Activated naive CD4-positive, alpha-beta T cell treated with anti-CD3 and anti-CD28 coated beads, Interleukin-2, amount 10 ng/mL, durations not matched to agents 7 days and 5 days (primary cell): ENCODE data around the gene ZFP90.

ENCODE experiments used
- CTCF ChIA-PET: fragments of 350-600 bp; sonication (Branson Sonifier 250); formaldehyde crosslinking; loops from one replicate; lab custom pipeline; 2021; ENCODE audit warnings: antibody characterized with exemption; lab: Charles Lee
- DNase-seq: peaks from one replicate; pipeline ENCODE4 v3.0.0-alpha.2; 2020
- H3K27ac Mint-ChIP-seq: one replicate; pipeline ENCODE4 v1.8.0; 2021; ENCODE audit warnings: mild to moderate bottlenecking, moderate library complexity, mixed read lengths
- H3K27me3 Mint-ChIP-seq: one replicate; pipeline ENCODE4 v1.8.0; 2021; ENCODE audit warnings: mild to moderate bottlenecking, mixed read lengths
- H3K36me3 Mint-ChIP-seq: one replicate; pipeline ENCODE4 v1.8.0; 2021; ENCODE audit warnings: mixed read lengths
- H3K4me1 Mint-ChIP-seq: one replicate; pipeline ENCODE4 v1.8.0; 2021; ENCODE audit warnings: mixed read lengths
- H3K4me3 Mint-ChIP-seq: one replicate; pipeline ENCODE4 v1.8.0; 2021; ENCODE audit warnings: mild to moderate bottlenecking, moderate library complexity, mixed read lengths
- H3K9me3 Mint-ChIP-seq: one replicate; pipeline ENCODE4 v1.8.0; 2021; ENCODE audit warnings: mixed read lengths

ZFP90 gene

DNA sequence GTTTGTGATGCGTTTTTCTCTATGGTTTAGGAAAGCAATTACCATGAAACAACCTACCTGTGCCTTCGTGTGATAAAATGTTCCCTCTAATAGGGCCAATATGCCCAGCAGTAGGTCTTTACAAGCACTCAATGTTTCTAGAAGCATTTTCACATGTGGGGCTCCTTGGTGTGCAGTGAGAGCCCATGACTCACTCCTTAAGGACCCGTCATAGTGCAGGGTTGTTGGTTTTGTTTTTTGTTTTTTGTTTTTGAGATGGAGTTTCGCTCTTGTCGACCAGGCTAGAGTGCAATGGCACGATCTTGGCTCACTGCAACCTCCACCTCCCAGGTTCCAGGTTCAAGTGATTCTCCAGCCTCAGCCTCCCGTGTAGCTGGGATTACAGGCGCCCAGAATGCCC, 31.1 kb upstream of the ZFP90 start:
- peaks cover 64% of the 10 kb centered on the region for H3K27me3 Mint-ChIP-seq
- no peak overlapping the region for H3K27ac Mint-ChIP-seq
- peaks cover 6% of the 10 kb centered on the region for H3K4me1 Mint-ChIP-seq
- no peaks in the 10 kb centered on the region for H3K36me3 Mint-ChIP-seq
- H3K9me3 Mint-ChIP-seq, result no peaks in the 10 kb centered on the region
- DNase-seq, result no peak
- no peak overlapping the region for H3K4me3 Mint-ChIP-seq
- CTCF ChIA-PET, result interaction anchor here (0.8 to 1.2 kb wide), 4 partner anchors 10 to 246 kb away, joined by 3 to 7 read pairs (median 4); no protein-coding TSS in a partner anchor

DNA sequence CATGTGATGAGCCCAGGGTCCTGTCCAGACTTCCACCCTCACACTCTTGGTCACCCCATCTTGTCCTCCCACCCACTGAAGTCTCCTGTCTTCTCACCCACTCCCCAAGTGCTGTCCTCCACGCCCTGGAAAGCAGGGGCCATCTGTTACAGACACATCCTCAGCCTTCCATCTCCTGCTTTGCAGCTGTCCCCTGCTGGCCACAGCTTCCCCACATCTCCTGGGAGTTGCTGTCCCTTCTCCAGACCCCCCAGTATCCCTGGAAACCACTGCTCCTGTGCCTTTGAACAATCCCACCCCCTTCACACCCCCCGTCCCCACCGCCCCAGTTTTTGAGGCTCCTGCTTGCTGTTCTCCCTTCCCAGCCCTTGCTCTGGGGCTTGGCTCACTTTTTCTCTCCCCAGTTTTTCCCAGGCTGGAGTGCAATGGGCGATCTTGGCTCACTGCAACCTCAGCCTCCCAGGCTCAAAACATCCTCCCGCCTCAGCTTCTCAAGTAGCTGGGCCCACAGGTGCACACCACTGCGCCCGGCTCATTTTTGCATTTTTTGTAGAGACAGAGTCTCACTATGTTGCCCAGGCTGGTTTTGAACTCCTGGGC, 30.4 kb upstream of the ZFP90 start:
- CTCF ChIA-PET, result interaction anchor here (0.7 to 3.7 kb wide), 5 partner anchors 10 to 140 kb away, joined by 3 to 32 read pairs (median 15); no protein-coding TSS in a partner anchor
- peaks cover 6% of the 10 kb centered on the region for H3K4me1 Mint-ChIP-seq

DNA sequence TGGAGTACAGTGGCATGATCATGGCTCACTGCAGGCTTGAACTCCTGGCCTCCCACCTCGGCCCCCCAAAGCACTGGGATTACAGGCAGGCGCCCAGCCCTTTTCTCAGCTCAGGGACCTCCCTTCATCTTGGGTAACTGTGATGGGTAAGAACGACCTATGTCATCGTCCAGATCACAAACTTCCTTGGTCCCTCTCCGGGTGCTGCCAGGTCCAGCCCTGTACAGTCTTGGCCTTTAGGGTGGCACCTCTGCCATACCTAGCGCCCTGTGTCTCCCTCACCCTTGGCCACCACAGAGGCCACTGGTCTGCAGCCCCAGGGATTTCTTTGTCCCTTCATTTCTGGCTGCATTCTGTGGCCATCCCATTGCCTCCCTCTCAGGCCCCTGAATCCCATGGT, 29.7 kb upstream of the ZFP90 start:
- H3K4me1 Mint-ChIP-seq, result peaks cover 6% of the 10 kb centered on the region
- H3K9me3 Mint-ChIP-seq, result no peaks in the 10 kb centered on the region
- no peak for DNase-seq
- CTCF ChIA-PET, result interaction anchor here (0.9 to 3.7 kb wide), 12 partner anchors 12 to 141 kb away, joined by 3 to 48 read pairs (median 6); no protein-coding TSS in a partner anchor
- H3K27me3 Mint-ChIP-seq, result peaks cover 56% of the 10 kb centered on the region
- no peaks in the 10 kb centered on the region for H3K36me3 Mint-ChIP-seq
- no peak overlapping the region for H3K4me3 Mint-ChIP-seq
- no peak overlapping the region for H3K27ac Mint-ChIP-seq

More for the DNA sequence above, 30.4 kb upstream of the ZFP90 start:
- DNase-seq, result no peak
- Mint-ChIP-seq H3K4me3 (no peak overlapping the region), H3K27ac (no peak overlapping the region), H3K9me3 (no peaks in the 10 kb centered on the region), H3K36me3 (no peaks in the 10 kb centered on the region), H3K27me3 (peaks cover 57% of the 10 kb centered on the region)

DNA sequence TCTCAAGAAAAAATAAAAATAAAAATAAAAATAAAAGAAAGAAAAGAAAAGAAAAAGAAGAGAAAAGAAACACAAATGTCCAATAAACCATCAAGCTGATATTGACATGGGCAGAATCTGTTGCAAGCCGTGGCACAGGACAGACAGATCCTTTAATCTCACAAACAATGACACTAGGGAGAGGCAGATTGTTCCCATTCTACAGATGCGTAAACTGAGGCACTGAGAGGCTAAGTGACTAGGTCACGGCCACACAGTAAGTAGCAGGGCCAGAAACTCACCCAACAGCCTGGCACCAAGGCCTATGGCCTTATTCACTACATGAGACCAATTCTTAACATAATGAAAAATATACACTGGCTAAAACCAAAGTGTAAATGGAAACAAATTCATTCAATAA, 28.3 kb upstream of the ZFP90 start:
- H3K4me1 Mint-ChIP-seq, result peaks cover 6% of the 10 kb centered on the region
- no peak for DNase-seq
- no peaks in the 10 kb centered on the region for H3K36me3 Mint-ChIP-seq
- peaks cover 48% of the 10 kb centered on the region for H3K27me3 Mint-ChIP-seq
- no peak overlapping the region for H3K4me3 Mint-ChIP-seq
- CTCF ChIA-PET, result interaction anchor here (0.7 to 3.7 kb wide), 20 partner anchors 10 to 248 kb away, joined by 3 to 48 read pairs (median 4); no protein-coding TSS in a partner anchor
- no peak overlapping the region for H3K27ac Mint-ChIP-seq
- no peaks in the 10 kb centered on the region for H3K9me3 Mint-ChIP-seq

DNA sequence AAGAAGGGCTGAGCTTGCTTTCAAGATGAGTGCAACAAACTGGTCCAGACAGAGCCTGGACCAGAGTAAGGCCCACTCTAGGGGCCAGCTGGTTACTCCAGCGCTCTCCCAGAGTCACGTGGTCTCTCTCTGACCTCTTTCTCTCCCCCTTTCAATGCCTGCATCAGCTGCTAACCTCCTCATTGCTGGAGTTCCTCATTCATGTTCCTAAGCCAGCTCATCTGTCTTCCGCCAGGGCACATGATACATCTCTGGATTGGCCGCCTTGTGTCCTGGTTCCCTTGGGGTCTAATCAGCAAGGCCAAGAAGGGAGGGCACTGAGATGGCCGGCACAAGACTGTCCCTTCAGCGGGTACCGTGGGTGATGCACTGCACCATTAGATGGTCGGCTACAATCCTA, 26.9 kb upstream of the ZFP90 start:
- no peaks in the 10 kb centered on the region for H3K9me3 Mint-ChIP-seq
- peaks cover 6% of the 10 kb centered on the region for H3K4me1 Mint-ChIP-seq
- CTCF ChIA-PET, result interaction anchor here (0.5 to 3.7 kb wide), 9 partner anchors 9 to 250 kb away, joined by 3 to 48 read pairs (median 4); no protein-coding TSS in a partner anchor
- no peaks in the 10 kb centered on the region for H3K36me3 Mint-ChIP-seq
- H3K4me3 Mint-ChIP-seq, result no peak overlapping the region
- no peak for DNase-seq
- no peak overlapping the region for H3K27ac Mint-ChIP-seq
- peaks cover 40% of the 10 kb centered on the region for H3K27me3 Mint-ChIP-seq

DNA sequence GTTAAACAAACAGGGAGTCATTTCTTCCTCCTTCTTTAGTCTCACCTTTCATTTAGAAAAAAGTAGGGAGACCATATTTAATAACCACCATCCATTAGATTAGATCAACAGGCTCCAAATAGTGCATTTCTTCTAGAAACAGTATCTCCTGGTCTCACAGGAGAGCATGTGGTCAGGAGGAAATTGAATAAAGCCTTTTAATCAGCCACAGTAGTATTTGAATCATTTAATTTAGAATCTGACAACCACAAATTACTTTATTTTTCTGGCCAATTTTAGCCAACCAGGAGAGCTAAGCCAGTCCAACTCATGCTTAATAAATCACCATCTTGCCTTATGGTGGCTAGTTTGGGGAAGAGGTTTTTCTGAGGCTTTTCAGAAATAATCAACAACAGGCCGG, 26.3 kb upstream of the ZFP90 start:
- no peaks in the 10 kb centered on the region for H3K36me3 Mint-ChIP-seq
- peaks cover 40% of the 10 kb centered on the region for H3K27me3 Mint-ChIP-seq
- CTCF ChIA-PET, result interaction anchor here (1.3 to 3.5 kb wide), 4 partner anchors 15 to 251 kb away, joined by 4 to 48 read pairs (median 6); no protein-coding TSS in a partner anchor
- peaks cover 6% of the 10 kb centered on the region for H3K4me1 Mint-ChIP-seq
- H3K4me3 Mint-ChIP-seq, result no peak overlapping the region
- no peak for DNase-seq
- no peak overlapping the region for H3K27ac Mint-ChIP-seq
- H3K9me3 Mint-ChIP-seq, result no peaks in the 10 kb centered on the region

DNA sequence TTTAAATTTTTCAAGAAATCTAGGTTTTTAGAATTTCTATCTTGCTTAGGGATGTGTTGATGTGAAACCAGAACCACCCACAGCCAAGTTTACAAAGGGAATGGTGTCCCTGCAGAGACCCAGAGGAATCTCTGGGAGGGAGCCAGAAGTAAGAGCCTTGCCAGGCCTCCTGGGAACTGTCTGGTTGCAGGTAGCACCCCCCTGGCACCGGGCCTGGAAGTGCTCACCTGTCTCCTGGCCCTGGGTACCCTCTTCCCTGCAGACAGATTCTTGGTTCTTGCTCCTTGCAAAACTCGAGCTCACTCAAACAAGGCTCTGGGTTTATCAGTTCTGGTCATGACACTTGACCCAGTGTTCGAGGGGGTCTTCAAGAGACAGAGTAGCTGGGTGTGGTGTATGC, 24.6 kb upstream of the ZFP90 start:
- Mint-ChIP-seq H3K4me3 (no peak overlapping the region), H3K36me3 (no peaks in the 10 kb centered on the region), H3K27ac (no peak overlapping the region), H3K9me3 (no peaks in the 10 kb centered on the region), H3K27me3 (peaks cover 34% of the 10 kb centered on the region), H3K4me1 (peaks cover 6% of the 10 kb centered on the region)
- DNase-seq, result no peak
- CTCF ChIA-PET, result interaction anchor here (0.7 to 1.3 kb wide), 2 partner anchors 118 to 421 kb away, joined by 3 to 4 read pairs; no protein-coding TSS in a partner anchor

DNA sequence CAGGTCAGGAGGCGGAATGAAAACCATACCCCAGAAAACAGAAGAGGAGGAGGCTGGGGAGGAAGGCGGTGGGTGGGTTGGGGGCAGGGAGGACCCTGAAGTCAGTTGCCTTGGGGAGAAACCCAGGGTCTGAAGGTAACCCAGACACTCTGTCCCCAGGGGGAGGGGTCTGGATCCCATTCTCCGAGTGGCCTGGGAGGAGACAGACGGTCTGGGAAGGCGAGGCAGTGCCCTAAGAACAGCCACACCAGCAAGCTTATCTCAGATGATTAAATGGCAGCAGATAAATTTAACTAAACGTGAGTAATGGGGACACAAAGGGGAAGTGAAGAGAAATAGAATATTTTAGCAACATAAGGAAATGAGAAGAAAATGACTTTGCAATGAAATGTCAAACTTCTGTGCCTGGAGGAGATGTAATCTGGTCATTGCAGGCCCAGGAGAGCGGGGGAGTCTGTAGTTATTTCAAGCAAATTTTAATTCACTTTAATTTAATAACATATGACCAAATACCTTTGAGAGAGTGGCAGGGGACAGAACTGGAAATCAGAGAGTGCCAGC, 21.4 kb upstream of the ZFP90 start:
- Mint-ChIP-seq H3K36me3 (no peaks in the 10 kb centered on the region), H3K9me3 (no peaks in the 10 kb centered on the region), H3K27ac (no peak overlapping the region), H3K4me3 (no peak overlapping the region), H3K27me3 (peaks cover 34% of the 10 kb centered on the region), H3K4me1 (peaks cover 8% of the 10 kb centered on the region)
- CTCF ChIA-PET, result interaction anchor here (1.4 to 1.6 kb wide), 2 partner anchors 48 to 153 kb away, joined by 3 to 4 read pairs; no protein-coding TSS in a partner anchor
- DNase-seq, result no peak

DNA sequence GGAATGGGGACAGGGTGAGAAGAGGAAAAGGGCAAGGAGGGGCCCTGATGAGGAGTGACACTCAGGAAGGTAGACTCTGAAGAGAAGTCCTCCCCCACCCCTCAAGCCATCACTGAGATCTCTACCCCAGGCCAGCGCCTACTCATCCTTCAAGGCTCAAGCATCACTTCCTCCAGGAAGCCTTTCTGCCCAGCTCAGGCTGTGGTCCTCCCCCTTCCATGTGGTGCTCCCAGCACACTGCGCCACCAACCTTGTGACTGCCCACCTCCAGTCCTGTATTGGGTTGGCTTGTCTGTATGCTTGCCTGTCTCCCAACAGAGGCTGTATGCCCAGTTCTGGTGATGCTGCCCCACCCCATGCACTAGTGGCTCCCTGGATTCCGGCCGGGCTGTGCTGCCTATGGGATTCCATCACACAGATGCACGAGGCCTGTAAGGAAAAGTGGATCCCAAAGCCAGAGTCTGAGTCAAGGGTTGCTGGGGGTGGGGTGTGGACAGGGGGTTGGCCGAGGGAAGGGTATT, 19.8 kb upstream of the ZFP90 start:
- Mint-ChIP-seq H3K9me3 (no peaks in the 10 kb centered on the region), H3K4me3 (no peak overlapping the region), H3K4me1 (peaks cover 8% of the 10 kb centered on the region), H3K27ac (no peak overlapping the region), H3K27me3 (peaks cover 42% of the 10 kb centered on the region), H3K36me3 (no peaks in the 10 kb centered on the region)
- CTCF ChIA-PET, result interaction anchor here (1.0 to 3.1 kb wide), 6 partner anchors 9 to 123 kb away, joined by 3 to 30 read pairs (median 4); no protein-coding TSS in a partner anchor
- no peak for DNase-seq

DNA sequence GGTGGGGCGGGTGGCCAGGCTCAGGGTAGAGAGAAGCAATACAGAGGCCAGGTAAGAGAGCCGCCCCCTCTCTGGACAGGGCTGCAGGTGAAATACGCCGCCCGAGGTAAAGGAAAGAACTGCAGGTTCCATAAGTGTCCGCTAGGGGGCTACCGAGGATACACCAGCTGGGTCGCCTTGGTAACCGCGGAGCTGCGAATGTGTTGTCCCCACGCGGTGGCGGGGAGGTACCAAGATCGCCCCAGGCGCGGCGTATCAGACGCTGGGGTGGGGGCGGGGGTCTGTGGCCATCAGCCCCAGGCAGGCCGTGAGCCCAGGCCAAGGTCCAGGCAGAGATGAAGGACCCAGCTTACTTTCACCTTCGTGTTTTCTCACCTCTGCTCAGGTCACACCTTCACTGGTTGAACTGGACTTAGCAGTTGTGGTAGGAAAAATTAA, 18.4 kb upstream of the ZFP90 start:
- CTCF ChIA-PET, result interaction anchor here (0.5 to 3.1 kb wide), 45 partner anchors 9 to 643 kb away, joined by 3 to 30 read pairs (median 3); no protein-coding TSS in a partner anchor
- peaks cover 42% of the 10 kb centered on the region for H3K27me3 Mint-ChIP-seq
- peaks cover 8% of the 10 kb centered on the region for H3K4me1 Mint-ChIP-seq
- H3K36me3 Mint-ChIP-seq, result no peaks in the 10 kb centered on the region
- peak; percentile 93 for DNase-seq
- no peak overlapping the region for H3K27ac Mint-ChIP-seq
- peak overlapping the region; percentile 23 for H3K4me3 Mint-ChIP-seq
- no peaks in the 10 kb centered on the region for H3K9me3 Mint-ChIP-seq

DNA sequence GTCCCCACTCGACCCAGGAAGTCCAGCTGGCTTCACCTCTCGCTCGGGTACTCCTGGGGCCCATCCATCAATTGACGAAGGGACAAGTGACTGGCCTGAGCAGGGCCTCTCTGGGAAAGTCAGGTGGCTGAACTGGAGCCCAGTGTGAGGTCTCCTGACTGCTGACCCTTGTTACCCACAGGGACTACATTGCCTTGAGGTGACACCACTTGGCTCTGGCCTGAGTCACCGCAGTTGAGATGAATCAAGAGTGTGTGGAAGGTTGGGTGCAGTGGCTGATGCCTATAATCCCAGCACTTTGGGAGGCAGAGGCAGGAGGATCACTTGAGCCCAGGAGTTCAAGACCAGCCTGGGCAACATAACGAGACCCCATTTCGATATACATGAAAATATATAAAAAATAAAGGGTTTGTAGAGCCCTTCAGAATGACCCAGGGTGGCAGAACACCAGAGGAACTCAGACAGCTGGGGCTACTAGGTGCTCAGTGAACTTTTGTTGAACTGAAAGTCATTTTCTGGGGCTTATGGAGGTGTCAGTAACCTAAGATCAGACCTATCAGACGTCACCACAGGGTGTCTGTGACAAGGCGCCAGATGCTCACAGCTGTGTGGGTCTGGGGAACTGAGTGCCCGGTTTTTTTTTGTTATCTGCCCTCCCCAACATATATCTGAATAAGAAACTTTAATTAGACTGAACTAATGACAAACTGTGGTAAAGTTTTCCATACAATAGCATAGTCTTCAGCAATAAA, 14.8 kb upstream of the ZFP90 start:
- Mint-ChIP-seq H3K27ac (no peak overlapping the region), H3K27me3 (peaks cover 31% of the 10 kb centered on the region), H3K4me1 (peaks cover 16% of the 10 kb centered on the region), H3K9me3 (peaks cover 3% of the 10 kb centered on the region), H3K36me3 (no peaks in the 10 kb centered on the region), H3K4me3 (no peak overlapping the region)
- CTCF ChIA-PET, result no interaction called here
- no peak for DNase-seq

DNA sequence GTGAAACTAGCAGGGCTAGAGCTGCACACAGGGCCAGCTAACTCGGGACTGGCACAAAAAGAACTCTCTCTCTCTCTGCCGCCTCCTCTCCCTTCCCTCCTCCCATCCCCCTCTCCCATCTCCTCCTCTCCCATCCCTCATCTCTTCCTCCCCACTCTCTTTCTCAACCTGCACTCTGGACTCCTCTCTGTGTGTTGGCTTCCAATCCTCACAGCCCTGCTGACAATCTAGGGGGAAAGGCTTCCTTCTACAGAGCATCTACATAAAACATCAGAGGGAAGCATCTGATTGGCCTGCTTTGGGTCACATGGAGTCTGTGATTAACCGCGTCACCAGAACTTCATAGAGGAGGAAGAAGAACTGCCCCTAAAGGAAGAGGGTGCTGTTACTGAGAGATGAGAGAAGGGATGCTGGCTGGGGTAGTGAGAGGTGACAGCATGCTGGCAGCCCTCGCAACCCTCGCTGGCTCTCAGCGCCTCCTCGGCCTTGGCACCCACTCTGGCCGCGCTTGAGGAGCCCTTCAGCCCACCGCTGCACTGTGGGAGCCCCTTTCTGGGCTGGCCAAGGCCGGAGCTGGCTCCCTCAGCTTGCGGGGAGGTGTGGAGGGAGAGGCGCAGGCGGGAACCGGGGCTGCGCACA, 12.8 kb upstream of the ZFP90 start:
- no peak for DNase-seq
- H3K4me1 Mint-ChIP-seq, result peaks cover 27% of the 10 kb centered on the region
- no peak overlapping the region for H3K27ac Mint-ChIP-seq
- H3K27me3 Mint-ChIP-seq, result peaks cover 25% of the 10 kb centered on the region
- no peak overlapping the region for H3K4me3 Mint-ChIP-seq
- CTCF ChIA-PET, result interaction anchor here (3.4 to 4.2 kb wide), 2 partner anchors 274 to 598 kb away, joined by 16 to 30 read pairs; no protein-coding TSS in a partner anchor
- no peaks in the 10 kb centered on the region for H3K36me3 Mint-ChIP-seq
- peaks cover 3% of the 10 kb centered on the region for H3K9me3 Mint-ChIP-seq

DNA sequence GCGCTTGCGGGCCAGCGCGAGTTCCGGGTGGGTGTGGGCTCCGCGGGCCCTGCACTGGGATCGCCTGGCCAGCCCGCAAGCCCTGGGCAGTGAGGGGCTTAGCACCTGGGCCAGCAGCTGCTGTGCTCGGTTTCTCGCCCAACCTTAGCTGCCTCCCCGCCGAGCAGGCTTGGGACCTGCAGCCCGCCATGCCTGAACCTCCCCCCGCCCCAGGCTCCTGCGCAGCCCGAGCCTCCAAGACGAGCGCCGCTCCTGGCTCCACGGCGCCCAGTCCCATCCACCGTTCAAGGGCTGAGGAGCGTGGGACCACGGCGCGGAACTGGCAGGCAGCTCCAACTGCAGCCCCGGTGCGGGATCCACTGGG, 12.3 kb upstream of the ZFP90 start:
- CTCF ChIA-PET, result interaction anchor here (1.2 to 4.2 kb wide), 5 partner anchors 13 to 597 kb away, joined by 3 to 30 read pairs (median 10); no protein-coding TSS in a partner anchor
- peaks cover 21% of the 10 kb centered on the region for H3K27me3 Mint-ChIP-seq
- DNase-seq, result no peak
- H3K4me3 Mint-ChIP-seq, result no peak overlapping the region
- no peaks in the 10 kb centered on the region for H3K36me3 Mint-ChIP-seq
- peaks cover 3% of the 10 kb centered on the region for H3K9me3 Mint-ChIP-seq
- peaks cover 26% of the 10 kb centered on the region for H3K4me1 Mint-ChIP-seq
- no peak overlapping the region for H3K27ac Mint-ChIP-seq
